Type B pancreatic cell (in vitro differentiated cells): ENCODE data around the gene CEBPE. TPM values are rescaled to one million over a fixed set of nuclear protein-coding genes. Genes with fewer than 3 reads are reported as not detected.

Experiments used
- DNase-seq: peaks from one replicate; pipeline ENCODE4 v3.0.0; 2021; ENCODE audit warnings: mixed read lengths; ENCODE audit not compliant: unreplicated experiment; ENCODE audit errors: extremely low spot score
- H3K27ac Mint-ChIP-seq: 2 replicates; pipeline ENCODE4 v1.8.0; 2021; ENCODE audit warnings: mild to moderate bottlenecking, mixed read lengths
- H3K27me3 Mint-ChIP-seq: 2 replicates; pipeline ENCODE4 v1.8.0; 2021; ENCODE audit warnings: mixed read lengths
- H3K36me3 Mint-ChIP-seq: 2 replicates; pipeline ENCODE4 v1.8.0; 2021; ENCODE audit warnings: mixed read lengths
- H3K4me1 Mint-ChIP-seq: one replicate; pipeline ENCODE4 v1.8.0; 2021; ENCODE audit warnings: mixed read lengths; ENCODE audit not compliant: unreplicated experiment
- H3K4me3 Mint-ChIP-seq: 2 replicates; pipeline ENCODE4 v1.8.0; 2021; ENCODE audit warnings: mild to moderate bottlenecking, mixed read lengths
- H3K9me3 Mint-ChIP-seq: 2 replicates; pipeline ENCODE4 v1.8.0; 2021; ENCODE audit warnings: mixed read lengths
- CTCF ChIP-seq: fragments of 200-600 bp; sonication (generic); conservative IDR thresholded peaks from 2 replicates; pipeline ENCODE4 v1.5.0; 2021; ENCODE audit warnings: antibody characterized with exemption, mild to moderate bottlenecking
- total RNA-seq: library from RNA; stranded (reverse); gene quantifications from 2 replicates; pipeline ENCODE4 v1.2.1, GENCODE V29; 2021; ENCODE audit warnings: low replicate concordance

CEBPE gene
- total RNA-seq, 1 donor from 2014 or later = not detected

GRCh38 chr14:23093526-23093925 lies 25.5 kb downstream of the CEBPE start:
- H3K27me3 Mint-ChIP-seq = no peaks in the 10 kb centered on the region
- TF ChIP-seq CTCF = no peak
- peaks cover 29% of the 10 kb centered on the region for H3K36me3 Mint-ChIP-seq
- peaks cover 15% of the 10 kb centered on the region for H3K4me1 Mint-ChIP-seq
- H3K9me3 Mint-ChIP-seq = no peaks in the 10 kb centered on the region
- no peak overlapping the region for H3K4me3 Mint-ChIP-seq
- DNase-seq = no peak
- no peak overlapping the region for H3K27ac Mint-ChIP-seq

GRCh38 chr14:23093104-23093503 lies 26.0 kb downstream of the CEBPE start:
- H3K27me3 Mint-ChIP-seq = no peaks in the 10 kb centered on the region
- no peak for DNase-seq
- H3K9me3 Mint-ChIP-seq = no peaks in the 10 kb centered on the region
- no peak for TF ChIP-seq CTCF
- peaks cover 15% of the 10 kb centered on the region for H3K4me1 Mint-ChIP-seq
- H3K36me3 Mint-ChIP-seq = peaks cover 29% of the 10 kb centered on the region
- H3K4me3 Mint-ChIP-seq = no peak overlapping the region
- no peak overlapping the region for H3K27ac Mint-ChIP-seq

GRCh38 chr14:23091294-23092225 lies 27.5 kb downstream of the CEBPE start:
- Mint-ChIP-seq H3K36me3 (peaks cover 28% of the 10 kb centered on the region), H3K4me3 (no peak overlapping the region), H3K27ac (no peak overlapping the region), H3K27me3 (no peaks in the 10 kb centered on the region), H3K4me1 (peaks cover 11% of the 10 kb centered on the region), H3K9me3 (no peaks in the 10 kb centered on the region)
- TF ChIP-seq CTCF = no peak
- no peak for DNase-seq

- peak overlapping the region; percentile 59 for H3K27ac Mint-ChIP-seq
- H3K9me3 Mint-ChIP-seq = no peaks in the 10 kb centered on the region
- DNase-seq = no peak
- no peaks in the 10 kb centered on the region for H3K27me3 Mint-ChIP-seq
- peak overlapping the region; percentile 42 for H3K4me3 Mint-ChIP-seq
- peaks cover 11% of the 10 kb centered on the region for H3K4me1 Mint-ChIP-seq
- H3K36me3 Mint-ChIP-seq = peaks cover 36% of the 10 kb centered on the region
- TF ChIP-seq CTCF = no peak
Measured at GRCh38 chr14:23090254-23090636, 28.8 kb downstream of the CEBPE start.

GRCh38 chr14:23089498-23090253 lies 29.4 kb downstream of the CEBPE start:
- Mint-ChIP-seq H3K27ac (peak overlapping the region; percentile 59), H3K4me1 (peaks cover 11% of the 10 kb centered on the region), H3K4me3 (no peak overlapping the region), H3K36me3 (peaks cover 38% of the 10 kb centered on the region), H3K27me3 (no peaks in the 10 kb centered on the region), H3K9me3 (no peaks in the 10 kb centered on the region)
- no peak for TF ChIP-seq CTCF
- no peak for DNase-seq
